ENCODE measurements around the gene ANLN. TPM values are rescaled to one million over a fixed set of nuclear protein-coding genes. Genes with fewer than 3 reads are reported as not detected.
"Not testable (repeated sequence)": the region's sequence is repeated elsewhere in the genome, so short reads cannot be mapped to it uniquely, and the experiment has no call there.

The ANLN gene
- total RNA-seq, 2 donors from 2014 or later, result 2.4 to 9.0 TPM

DNA sequence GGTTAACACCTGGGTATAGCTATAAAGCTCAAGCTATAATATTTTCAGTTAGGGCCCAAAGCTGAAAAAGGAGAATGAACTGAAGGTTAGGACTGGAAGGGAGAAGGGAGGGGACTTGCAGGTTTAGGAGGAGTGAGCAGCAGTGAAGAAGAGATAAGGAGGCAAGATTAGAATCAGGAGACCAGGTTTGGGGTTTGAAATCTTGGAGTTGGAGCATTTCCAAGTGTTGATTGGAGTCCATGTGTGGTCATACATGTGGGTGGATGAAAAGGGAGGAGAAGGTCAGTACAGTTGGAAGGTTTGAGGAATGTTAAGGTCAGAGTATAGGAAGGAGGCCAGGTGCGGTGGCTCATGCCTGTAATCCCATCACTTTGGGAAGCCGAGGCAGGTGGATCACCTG, 8.6 kb upstream of the ANLN start:
- no peak overlapping the region for H3K27ac ChIP-seq

DNA sequence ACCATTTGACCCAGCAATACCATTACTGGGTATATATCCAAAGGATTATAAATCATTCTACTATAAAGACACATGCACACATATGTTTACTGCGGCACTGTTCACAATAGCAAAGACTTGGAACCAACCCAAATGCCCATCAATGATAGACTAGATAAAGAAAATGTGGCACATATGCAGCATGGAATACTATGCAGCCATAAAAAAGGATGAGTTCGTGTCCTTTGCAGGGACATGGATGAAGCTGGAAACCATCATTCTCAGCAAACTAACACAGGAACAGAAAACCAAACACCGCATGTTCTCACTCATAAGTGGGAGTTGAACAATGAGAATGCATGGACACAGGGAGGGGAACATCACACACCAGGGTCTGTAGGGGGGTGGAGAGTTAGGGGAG, 6.4 kb upstream of the ANLN start:
- not testable (repeated sequence) for DNase-seq (ENCODE audit: low spot score); H3K4me1 ChIP-seq; H3K36me3 ChIP-seq; H3K9me3 ChIP-seq; H3K4me3 ChIP-seq; H3K27ac ChIP-seq; H3K27me3 ChIP-seq

More for the DNA sequence above, 8.6 kb upstream of the ANLN start:
- no peak for DNase-seq (ENCODE audit: low spot score)
- TF ChIP-seq, protein P1, sequence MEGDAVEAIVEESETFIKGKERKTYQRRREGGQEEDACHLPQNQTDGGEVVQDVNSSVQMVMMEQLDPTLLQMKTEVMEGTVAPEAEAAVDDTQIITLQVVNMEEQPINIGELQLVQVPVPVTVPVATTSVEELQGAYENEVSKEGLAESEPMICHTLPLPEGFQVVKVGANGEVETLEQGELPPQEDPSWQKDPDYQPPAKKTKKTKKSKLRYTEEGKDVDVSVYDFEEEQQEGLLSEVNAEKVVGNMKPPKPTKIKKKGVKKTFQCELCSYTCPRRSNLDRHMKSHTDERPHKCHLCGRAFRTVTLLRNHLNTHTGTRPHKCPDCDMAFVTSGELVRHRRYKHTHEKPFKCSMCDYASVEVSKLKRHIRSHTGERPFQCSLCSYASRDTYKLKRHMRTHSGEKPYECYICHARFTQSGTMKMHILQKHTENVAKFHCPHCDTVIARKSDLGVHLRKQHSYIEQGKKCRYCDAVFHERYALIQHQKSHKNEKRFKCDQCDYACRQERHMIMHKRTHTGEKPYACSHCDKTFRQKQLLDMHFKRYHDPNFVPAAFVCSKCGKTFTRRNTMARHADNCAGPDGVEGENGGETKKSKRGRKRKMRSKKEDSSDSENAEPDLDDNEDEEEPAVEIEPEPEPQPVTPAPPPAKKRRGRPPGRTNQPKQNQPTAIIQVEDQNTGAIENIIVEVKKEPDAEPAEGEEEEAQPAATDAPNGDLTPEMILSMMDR (IDR thresholded peaks at IDR 0.05), result no peak
- H3K36me3 ChIP-seq, result no peaks in the 10 kb centered on the region
- no peaks in the 10 kb centered on the region for H3K4me1 ChIP-seq
- no peaks in the 10 kb centered on the region for H3K27me3 ChIP-seq
- no peak overlapping the region for H3K4me3 ChIP-seq
- H3K9me3 ChIP-seq, result no peaks in the 10 kb centered on the region

DNA sequence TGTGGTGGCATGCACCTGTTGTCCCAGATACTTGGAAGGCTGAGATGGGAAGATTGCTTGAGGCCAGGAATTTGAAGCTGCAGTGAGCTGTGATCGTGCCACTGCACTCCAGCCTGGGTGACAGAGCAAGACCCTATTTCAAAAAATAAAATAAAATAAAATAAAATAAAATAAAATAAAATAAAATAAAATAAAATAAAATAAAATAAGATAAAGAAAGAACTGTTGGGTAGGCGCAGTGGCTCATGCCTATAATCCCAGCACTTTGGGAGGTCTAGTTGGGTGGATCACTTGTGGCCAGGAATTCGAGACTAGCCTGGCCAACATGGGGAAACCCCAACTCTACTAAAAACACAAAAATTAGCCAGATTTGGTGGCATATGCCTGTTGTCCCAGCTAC, 4.0 kb upstream of the ANLN start:
- H3K27ac ChIP-seq; H3K27me3 ChIP-seq; DNase-seq (ENCODE audit: low spot score); H3K36me3 ChIP-seq; H3K9me3 ChIP-seq; H3K4me3 ChIP-seq: not testable (repeated sequence)
- H3K4me1 ChIP-seq, result peaks cover 0 to 13% of the 10 kb centered on the region in 2 donors

DNA sequence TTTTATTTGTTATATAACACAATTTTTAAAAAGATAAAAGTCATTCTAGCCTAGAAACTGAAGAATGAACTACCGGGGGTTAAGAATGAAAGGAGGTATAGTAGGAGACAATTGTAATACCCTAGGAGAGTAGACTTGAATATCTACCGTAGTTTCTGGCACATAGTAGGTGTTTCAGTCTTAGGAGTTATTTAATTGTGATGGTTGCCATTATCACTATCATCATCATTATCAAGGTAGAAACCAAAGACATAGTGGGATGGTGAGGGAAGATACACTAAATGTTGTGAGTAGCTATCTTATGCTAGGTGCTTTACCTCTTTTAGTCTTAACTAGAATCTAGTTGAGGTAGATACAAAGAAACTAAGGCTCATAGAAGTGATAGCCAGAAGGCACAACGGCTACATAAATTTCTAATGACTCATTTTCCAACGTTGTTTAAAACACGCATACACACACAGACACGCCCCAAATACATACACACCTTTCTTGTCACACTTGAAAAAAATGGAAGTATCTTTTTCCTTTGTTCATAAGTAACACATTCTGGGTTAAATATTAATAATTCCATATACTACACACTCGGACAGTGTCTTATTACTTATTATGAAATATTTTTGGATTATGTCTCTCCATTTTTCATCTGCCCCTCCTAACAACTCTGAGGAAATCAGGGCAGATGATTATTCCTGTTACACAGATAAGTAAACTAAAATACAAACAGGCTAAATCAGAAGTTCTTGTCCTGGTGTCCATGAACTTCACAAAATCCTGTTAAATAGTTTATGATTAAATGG, 2.0 kb upstream of the ANLN start:
- Histone ChIP-seq H3K4me1 (peaks cover 0 to 23% of the 10 kb centered on the region in 2 donors), H3K27me3 (no peaks in the 10 kb centered on the region), H3K9me3 (no peaks in the 10 kb centered on the region), H3K4me3 (no peak overlapping the region), H3K36me3 (no peaks in the 10 kb centered on the region), H3K27ac (no peak overlapping the region)
- no peak for DNase-seq (ENCODE audit: low spot score)
- TF ChIP-seq, protein P1 (IDR thresholded peaks at IDR 0.05), result no peak

DNA sequence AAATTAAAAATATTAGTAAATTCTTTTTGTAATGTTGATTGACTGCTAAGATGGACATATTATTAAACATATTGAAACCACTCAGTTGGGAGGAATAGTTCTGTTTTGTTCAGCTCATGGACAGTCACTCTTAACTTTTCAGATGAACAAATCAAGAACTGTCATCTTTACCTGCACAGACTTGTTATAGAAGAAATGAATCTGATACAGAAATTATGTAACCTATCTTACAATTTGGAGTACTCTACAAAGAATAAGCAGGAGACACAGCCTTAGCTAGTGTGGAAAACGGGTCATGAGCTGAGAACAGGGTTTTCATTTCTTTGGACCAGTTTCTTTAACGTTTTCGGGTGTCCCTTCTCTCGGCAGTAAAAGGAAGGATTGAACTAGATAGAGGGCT, 1.2 kb upstream of the ANLN start:
- Histone ChIP-seq H3K27ac (peak overlapping the region; percentile 62 to 77), H3K4me3 (no peak overlapping the region), H3K36me3 (no peaks in the 10 kb centered on the region), H3K4me1 (peaks cover 0 to 23% of the 10 kb centered on the region in 2 donors), H3K9me3 (no peaks in the 10 kb centered on the region), H3K27me3 (no peaks in the 10 kb centered on the region)
- no peak for DNase-seq (ENCODE audit: low spot score)
- TF ChIP-seq, protein P1 (IDR thresholded peaks at IDR 0.05), result no peak

DNA sequence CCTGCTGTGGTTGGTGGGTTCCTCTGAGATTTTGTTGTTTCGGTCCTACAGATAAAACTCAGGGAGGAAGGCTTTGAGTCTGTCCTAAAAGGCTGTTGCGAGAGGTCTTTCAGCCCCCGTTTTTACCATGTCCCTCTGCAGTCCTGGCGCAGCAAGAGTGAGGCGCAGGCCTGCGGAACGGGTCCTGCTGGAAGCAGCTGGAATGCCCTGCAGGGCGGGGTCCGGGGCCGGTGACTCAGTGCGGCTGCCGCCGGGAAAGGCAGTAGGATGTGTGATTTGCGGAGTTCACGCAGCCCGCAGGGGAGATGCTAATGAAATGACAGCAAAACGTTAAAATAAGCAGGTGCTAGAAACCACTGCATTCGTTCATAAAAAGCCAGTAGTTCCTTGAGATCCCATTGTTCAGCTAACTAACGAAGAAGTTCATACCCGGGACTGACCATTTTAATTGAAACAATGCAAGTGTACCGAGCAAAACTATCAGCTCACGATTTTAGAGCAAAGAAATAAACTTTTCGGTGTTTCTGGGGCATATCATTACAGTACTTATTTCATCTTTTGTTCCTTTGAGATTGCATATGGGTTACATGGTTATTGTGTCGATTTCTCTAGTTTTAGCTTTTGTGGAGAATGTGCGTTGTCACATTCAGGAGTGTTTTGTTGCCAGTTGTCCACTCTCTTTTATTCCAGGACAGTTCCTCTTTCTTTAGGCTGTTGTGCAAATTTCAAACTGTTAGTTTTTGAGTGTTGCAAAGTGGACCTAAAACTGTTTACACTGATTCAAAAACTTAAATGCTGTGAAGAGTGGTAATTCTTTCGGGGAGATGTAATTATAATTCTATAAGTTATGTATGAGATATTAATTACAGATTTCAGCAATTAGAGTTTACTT, 783 bp downstream of the ANLN start:
- H3K27ac ChIP-seq, result peak overlapping the region in 1 of 2 donors; percentile 77
- H3K36me3 ChIP-seq, result no peaks in the 10 kb centered on the region
- peak; percentile 67 for DNase-seq (ENCODE audit: low spot score)
- peak overlapping the region; percentile 47 to 64 for H3K4me3 ChIP-seq
- TF ChIP-seq, protein P1 (IDR thresholded peaks at IDR 0.05), result no peak
- no peaks in the 10 kb centered on the region for H3K9me3 ChIP-seq
- no peaks in the 10 kb centered on the region for H3K27me3 ChIP-seq
- peaks cover 0 to 23% of the 10 kb centered on the region in 2 donors for H3K4me1 ChIP-seq

Measured in right atrium auricular region (tissue), 2 donors.